ENCODE measurements around the gene BCL7A. TPM values are rescaled to one million over a fixed set of nuclear protein-coding genes. Genes with fewer than 3 reads are reported as not detected.

BCL7A gene
- total RNA-seq, 1 donor from 2014 or later, result 12.4 TPM

DNA sequence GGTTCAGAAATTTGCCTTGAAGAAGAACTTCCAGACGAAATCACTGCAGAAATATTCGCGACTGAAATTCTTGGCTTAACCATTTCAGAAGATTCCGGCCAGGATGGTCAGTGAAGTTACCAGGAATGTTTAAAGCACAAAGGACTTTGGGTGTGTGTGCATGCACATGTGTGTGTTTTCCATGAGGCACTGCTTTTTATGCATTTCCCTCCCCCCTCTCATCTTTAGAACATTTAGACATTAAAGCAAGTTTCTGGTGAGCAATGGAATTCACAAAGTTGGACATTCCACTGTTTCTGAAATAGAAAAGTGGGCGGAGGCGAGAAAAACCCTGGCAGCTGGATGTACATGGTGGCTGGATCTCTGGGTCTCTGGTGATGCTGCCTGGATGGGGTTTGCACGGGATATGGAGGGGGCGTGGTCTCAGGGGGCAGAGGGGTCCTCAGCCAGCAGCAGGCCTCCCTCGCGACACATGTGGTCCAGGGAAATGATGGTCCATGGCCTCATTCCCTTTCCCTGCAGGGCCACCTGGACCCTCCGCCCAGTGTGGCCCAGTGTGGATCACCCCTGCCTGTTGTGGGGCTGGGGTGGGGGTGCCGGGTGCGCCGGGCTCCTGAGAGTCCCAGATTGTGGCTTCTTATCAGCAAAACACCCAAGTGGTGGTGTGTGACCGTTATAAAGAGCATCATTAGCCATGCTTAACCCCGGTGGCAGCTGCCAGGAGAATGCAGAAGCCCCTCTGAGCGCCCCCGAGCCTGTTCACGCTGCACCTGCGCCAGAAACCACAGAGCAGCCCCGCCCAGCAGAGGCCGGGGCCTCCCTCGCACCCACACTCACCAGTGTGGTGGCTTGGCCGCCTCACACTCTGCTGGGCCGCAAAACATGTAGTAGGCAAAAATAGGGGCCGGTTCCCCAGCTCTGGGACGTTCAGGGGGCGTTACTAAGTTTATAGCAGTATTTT is 17.8 kb upstream of the BCL7A start:
- TF ChIP-seq, protein P1, sequence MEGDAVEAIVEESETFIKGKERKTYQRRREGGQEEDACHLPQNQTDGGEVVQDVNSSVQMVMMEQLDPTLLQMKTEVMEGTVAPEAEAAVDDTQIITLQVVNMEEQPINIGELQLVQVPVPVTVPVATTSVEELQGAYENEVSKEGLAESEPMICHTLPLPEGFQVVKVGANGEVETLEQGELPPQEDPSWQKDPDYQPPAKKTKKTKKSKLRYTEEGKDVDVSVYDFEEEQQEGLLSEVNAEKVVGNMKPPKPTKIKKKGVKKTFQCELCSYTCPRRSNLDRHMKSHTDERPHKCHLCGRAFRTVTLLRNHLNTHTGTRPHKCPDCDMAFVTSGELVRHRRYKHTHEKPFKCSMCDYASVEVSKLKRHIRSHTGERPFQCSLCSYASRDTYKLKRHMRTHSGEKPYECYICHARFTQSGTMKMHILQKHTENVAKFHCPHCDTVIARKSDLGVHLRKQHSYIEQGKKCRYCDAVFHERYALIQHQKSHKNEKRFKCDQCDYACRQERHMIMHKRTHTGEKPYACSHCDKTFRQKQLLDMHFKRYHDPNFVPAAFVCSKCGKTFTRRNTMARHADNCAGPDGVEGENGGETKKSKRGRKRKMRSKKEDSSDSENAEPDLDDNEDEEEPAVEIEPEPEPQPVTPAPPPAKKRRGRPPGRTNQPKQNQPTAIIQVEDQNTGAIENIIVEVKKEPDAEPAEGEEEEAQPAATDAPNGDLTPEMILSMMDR (conservative IDR thresholded peaks at IDR 0.05; ENCODE audit: low read depth, low read length), result no peak
- no peak overlapping the region for H3K4me3 ChIP-seq (ENCODE audit: low read depth, low read length)
- DNase-seq (ENCODE audit: low read depth), result no peak

- H3K4me3 ChIP-seq (ENCODE audit: low read depth, low read length), result no peak overlapping the region
- TF ChIP-seq, protein P1 (conservative IDR thresholded peaks at IDR 0.05; ENCODE audit: low read depth, low read length), result no peak
- no peak for DNase-seq (ENCODE audit: low read depth)
These were observed 17.0 kb upstream of the BCL7A start for GRCh38 chr12:122004633-122005071.

GRCh38 chr12:122005252-122005776 is 16.4 kb upstream of the BCL7A start:
- no peak overlapping the region for H3K4me3 ChIP-seq (ENCODE audit: low read depth, low read length)
- TF ChIP-seq, protein P1 (conservative IDR thresholded peaks at IDR 0.05; ENCODE audit: low read depth, low read length), result no peak
- DNase-seq (ENCODE audit: low read depth), result no peak

DNA sequence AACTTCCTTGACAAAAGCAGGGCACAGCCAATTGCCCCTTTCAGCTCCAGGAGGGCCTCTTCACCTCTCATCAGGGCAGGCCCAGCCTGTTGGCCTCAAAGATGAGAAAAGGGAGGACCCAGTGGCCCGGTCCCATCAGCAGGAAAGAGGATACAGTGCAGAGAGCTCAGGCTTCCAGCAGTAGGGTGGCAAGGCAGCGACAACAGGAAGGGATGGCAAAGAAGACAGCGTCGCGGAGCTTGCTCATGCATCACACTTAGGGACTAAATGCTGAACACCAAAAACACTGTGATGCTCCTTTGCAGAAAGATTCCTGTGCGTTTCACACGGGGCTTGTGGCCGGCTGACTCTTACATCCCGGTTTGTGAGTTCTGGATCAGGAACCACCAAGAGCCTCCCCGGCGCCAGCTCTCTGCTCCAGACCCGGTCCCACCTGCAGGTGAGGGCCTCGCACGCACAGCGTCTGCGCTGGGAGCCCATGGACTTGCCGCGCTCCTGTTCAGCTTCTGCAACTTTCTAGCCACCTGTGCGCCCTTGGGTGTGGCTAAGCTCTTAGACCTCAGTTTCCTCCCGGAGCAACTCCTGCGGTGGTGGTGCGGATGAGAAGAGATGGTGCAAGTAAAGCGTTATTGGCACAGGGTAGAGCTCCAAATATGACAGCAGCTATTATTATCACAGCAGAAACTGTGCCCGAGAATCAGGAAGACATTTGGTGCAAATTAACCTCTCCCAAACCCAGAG is 15.3 kb upstream of the BCL7A start:
- no peak for DNase-seq (ENCODE audit: low read depth)

DNA sequence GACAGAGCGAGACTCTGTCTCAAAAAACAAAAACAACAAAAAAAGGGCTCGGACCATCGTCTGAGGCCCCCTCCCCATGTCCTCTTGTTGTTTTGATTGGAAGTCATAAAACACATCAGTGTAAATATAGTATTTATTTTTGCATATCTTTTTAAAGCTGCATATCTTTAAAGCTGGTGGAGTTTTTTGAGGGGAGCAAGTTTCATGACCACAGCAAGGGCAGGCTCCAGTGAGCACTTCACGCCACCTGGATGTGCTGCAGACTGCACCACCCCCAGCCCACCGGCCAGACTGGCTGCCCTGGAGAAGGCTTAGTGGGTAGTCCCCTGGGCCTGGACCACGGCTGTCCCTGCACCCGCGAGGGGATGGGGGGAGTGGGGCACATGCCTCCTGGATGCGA is 11.9 kb upstream of the BCL7A start:
- H3K4me3 ChIP-seq (ENCODE audit: low read depth, low read length), result no peak overlapping the region
- TF ChIP-seq, protein P1 (conservative IDR thresholded peaks at IDR 0.05; ENCODE audit: low read depth, low read length), result no peak
- no peak for DNase-seq (ENCODE audit: low read depth)

More for the DNA sequence above, 15.3 kb upstream of the BCL7A start:
- H3K4me3 ChIP-seq (ENCODE audit: low read depth, low read length), result no peak overlapping the region
- TF ChIP-seq, protein P1 (conservative IDR thresholded peaks at IDR 0.05; ENCODE audit: low read depth, low read length), result no peak

- DNase-seq (ENCODE audit: low read depth), result no peak
- no peak overlapping the region for H3K4me3 ChIP-seq (ENCODE audit: low read depth, low read length)
- TF ChIP-seq, protein P1 (conservative IDR thresholded peaks at IDR 0.05; ENCODE audit: low read depth, low read length), result no peak
These were observed 9.5 kb upstream of the BCL7A start for GRCh38 chr12:122012184-122012583.
